ENCODE results near the gene PDE4D.
"Not testable (repeated sequence)": the region's sequence is repeated elsewhere in the genome, so short reads cannot be mapped to it uniquely, and the experiment has no call there.

The PDE4D gene

DNA sequence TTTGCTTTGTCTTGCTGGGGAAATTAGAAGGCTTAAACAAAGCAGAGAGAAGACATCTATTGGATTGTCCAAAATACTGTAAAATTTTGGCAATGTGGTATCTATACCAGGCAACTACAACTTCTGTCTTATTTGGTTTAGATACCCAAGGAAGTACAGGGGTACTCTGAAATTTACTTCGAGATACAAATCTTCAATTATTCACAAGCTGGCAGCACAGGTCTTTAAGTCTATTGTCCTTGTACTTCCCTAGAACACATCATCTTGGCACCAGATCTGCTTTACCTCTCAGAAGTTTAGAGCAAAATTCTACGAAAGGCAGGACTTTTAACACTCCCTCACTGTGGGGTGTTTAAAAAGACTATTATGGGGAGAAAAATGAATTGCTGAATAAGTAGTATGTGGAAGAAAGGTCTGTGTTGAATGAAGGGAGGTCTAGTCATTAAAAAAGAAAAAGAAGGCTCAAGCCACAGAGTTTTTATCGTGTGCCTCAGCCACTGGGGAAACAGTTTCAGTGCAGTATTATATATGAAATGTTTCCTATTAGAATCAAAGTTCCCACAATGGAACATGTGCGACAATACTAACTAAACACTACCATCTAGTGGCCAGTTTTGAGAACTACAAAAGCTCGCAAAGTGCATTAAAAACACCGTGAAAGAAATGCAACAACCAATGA, 93.7 kb downstream of the PDE4D start:
- peak; percentile 55 for DNase-seq (ENCODE audit: low spot score)

DNA sequence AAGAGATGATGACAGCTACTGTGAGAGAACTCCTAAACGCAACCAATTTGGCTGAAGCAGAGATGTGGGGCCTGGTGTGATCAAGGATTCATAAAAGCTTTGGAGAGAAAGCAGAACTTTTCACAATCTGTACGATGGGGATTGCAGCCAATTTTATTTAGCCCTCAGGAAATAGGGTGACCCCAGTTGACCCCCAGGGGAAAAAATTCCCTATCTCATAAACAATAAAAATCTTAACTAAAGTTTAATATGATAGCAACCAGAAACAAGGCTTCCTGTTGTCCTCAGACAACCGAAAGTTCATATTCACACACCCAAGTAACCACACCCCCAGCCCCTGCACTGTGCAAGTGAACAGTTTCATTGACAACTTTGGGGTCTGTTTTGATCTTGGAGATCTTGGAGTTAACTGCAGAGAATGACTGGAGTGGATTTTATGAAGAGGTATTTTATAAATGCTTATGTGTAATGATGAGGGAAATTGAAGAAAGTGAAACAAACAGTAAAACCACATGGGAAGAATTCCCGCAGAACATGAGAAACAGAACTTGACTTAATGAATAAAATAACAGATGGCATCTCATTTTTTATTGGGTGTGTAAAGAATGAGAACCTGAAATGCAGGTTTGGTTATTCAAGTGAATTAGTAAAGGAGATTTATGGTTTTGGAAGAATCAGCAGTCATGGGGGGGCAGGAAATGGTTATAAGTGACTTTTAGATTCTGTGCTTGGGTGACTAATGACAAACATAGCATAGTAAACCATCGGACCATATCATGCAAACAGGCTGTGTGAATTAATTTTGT, 94.5 kb downstream of the PDE4D start:
- DNase-seq (ENCODE audit: low spot score): no peak

- DNase-seq (ENCODE audit: low spot score): no peak
These were observed 98.4 kb downstream of the PDE4D start for GRCh38 chr5:59795141-59795540.

- no peak for DNase-seq (ENCODE audit: low spot score)
These were observed 100.4 kb downstream of the PDE4D start for GRCh38 chr5:59792983-59793585.

DNA sequence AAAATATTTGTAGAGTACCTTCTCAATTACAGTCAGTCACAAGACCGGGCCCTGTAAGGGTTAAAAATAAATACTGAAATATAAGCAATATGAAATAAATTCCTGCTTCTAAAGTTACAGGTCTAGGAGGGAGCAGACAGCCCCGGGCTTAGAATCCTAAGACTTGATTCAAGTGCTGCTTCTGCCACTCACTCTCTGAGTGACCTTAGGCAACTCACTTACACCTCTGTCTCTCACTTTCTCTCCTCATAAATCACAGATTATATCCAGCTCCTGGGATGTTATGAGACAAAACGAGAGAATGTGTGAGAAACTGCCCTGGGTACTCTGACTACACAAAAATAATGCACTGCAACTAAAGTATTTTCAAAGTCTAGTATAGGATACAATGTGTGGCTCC, 101.9 kb downstream of the PDE4D start:
- no peak for DNase-seq (ENCODE audit: low spot score)

DNA sequence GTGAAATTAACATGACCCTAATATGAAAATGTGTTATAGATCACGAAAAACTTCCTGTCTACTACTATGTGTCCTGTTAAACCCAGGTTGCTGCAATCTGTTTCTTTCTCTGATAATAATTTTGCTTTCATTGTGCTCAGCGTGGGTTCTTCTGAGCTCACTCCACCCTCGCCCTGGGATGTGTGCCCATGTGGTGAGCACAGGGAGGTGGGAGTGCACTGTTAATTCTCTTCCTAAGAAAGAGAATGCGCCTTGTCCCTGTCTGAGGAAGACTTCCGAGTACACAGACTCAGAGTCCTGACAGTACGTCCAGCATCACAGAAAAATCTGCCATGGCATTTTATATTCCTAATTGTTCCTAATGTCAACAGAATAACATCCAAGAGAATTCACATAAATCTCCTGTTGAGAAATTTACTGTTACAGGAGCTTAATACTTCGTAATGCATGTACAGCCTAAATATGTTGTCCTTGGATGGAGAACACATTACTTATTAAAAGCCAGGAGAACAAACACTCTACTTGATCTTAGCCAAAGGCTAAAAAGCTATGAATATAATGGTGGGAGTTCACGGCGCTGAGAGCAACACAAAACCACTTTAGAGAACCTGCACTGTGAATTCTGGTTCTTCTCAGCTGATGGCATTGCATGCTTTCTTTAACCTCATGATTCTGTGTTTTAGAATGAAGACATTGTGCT, 102.6 kb downstream of the PDE4D start:
- no peak for DNase-seq (ENCODE audit: low spot score)

DNA sequence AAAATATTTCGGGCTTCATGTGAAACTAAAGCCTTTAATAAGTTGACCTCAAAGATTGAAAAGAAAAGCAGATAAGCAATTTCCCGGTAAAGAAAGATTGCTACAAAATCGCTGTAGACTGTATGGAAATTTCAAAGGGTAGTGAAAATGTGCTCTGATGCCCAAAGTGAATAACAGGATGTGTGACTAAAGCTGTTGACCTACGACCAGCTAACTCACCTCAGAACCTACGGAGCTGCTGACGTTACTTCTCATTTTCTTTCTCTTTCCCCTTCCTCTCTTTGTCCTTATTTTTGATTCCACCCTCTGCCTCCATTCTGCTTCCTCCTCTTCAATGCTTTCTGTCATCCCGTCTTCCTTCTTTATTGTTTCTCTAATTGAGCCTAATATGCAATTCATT, 103.2 kb downstream of the PDE4D start:
- DNase-seq (ENCODE audit: low spot score): peak; percentile 21

GRCh38 chr5:59789894-59790293, 103.6 kb downstream of the PDE4D start:
- no peak for DNase-seq (ENCODE audit: low spot score)

GRCh38 chr5:59789197-59789596, 104.3 kb downstream of the PDE4D start:
- no peak for DNase-seq (ENCODE audit: low spot score)

GRCh38 chr5:59786334-59786805, 107.2 kb downstream of the PDE4D start:
- DNase-seq (ENCODE audit: low spot score): peak; percentile 18

- DNase-seq (ENCODE audit: low spot score): no peak
These were observed 107.7 kb downstream of the PDE4D start for GRCh38 chr5:59785676-59786333.

DNA sequence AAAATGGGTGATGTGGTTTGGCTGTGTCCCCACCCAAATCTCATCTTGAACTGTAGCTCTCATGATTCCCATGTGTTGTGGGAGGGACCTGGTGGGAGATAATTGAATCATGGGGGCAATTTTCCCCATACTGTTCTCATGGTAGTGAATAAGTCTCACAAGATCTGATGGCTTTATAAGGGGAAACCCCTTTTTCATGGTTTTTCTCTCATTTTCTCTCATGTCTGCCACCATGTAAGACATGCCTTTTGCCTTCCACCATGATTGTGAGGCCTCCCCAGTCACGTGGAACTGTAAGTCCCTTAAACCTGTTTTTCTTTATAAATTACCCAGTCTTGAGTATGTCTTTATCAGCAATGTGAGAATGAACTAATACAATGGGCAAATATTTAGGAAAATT, 108.8 kb downstream of the PDE4D start:
- DNase-seq (ENCODE audit: low spot score): not testable (repeated sequence)

GRCh38 chr5:59783264-59783663, 110.3 kb downstream of the PDE4D start:
- no peak for DNase-seq (ENCODE audit: low spot score)

GRCh38 chr5:59782856-59783255, 110.7 kb downstream of the PDE4D start:
- DNase-seq (ENCODE audit: low spot score): no peak

- no peak for DNase-seq (ENCODE audit: low spot score)
These were observed 114.1 kb downstream of the PDE4D start for GRCh38 chr5:59779453-59779852.

- no peak for DNase-seq (ENCODE audit: low spot score)
These were observed 116.5 kb downstream of the PDE4D start for GRCh38 chr5:59777028-59777427.

DNA sequence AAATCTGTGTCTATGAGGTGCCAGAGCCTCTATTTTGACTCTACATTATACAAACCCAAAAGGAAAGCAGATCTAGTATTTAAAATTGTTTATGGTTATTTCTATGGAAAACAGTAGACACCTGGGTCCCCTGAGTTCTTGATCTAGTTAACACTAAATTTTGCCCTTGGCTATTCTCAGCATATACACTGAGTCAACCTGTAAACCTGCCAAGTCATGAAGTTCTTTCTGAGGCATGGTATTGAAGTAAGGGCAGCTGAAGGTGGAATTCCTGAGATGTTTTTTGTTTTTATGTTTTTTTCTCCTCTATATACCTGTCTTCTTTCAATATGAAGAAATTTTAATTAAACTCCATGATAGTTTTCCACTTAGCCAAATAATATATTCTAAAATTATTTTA, 120.2 kb downstream of the PDE4D start:
- DNase-seq (ENCODE audit: low spot score): no peak

DNA sequence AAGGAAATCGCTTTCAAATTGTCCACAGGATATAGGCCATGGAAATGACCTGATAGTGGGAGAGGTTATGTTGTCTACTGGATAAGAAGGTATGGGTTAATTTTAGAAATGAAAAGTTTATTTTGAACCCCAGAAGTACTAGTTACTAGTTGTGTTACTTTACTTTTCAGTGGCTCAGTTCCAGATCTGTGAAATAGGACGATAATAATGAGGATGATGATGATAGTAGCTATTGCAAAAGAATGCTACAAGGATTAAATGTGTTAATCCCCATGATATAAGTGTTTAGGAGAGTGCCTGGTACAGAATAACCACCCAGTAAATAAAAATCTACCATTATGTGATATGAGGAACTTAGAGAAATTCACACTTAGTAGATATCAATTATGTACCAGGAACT, 120.8 kb downstream of the PDE4D start:
- no peak for DNase-seq (ENCODE audit: low spot score)

GRCh38 chr5:59772206-59772605, 121.3 kb downstream of the PDE4D start:
- no peak for DNase-seq (ENCODE audit: low spot score)

DNA sequence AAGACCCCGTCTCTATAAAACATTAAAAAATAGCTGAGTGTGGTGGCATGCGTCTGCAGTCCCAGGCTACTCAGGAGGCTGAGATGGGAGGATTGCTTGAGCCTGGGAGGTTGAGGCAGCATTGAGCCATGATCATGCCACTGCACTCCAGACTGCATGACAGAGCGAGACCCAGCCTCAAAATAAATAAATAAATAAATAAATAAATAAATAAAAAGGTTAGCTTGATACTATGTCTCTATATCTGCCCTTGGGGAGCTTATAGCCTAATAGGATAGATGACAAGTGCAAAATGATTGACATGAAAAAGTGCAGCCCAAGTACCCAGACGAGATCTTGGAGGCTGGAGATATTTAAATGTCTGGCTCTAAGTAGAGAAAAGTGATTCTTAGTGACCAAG, 122.6 kb downstream of the PDE4D start:
- no peak for DNase-seq (ENCODE audit: low spot score)

GRCh38 chr5:59769832-59770231, 123.7 kb downstream of the PDE4D start:
- DNase-seq (ENCODE audit: low spot score): no peak

- no peak for DNase-seq (ENCODE audit: low spot score)
These were observed 124.5 kb downstream of the PDE4D start for GRCh38 chr5:59769041-59769360.

Measured in RKO (cell line).